ENCODE results near the gene IRAK3. TPM values are rescaled to one million over a fixed set of nuclear protein-coding genes. Genes with fewer than 3 reads are reported as not detected.
"Not testable (repeated sequence)": the region's sequence is repeated elsewhere in the genome, so short reads cannot be mapped to it uniquely, and the experiment has no call there.

IRAK3 gene
- total RNA-seq, 1 experiment from 2014 or later: 2.3 TPM

GRCh38 chr12:66235626-66236281, 46.7 kb downstream of the IRAK3 start:
- no peaks in the 10 kb centered on the region for H3K27me3 ChIP-seq
- H3K36me3 ChIP-seq: no peaks in the 10 kb centered on the region
- no peaks in the 10 kb centered on the region for H3K9me3 ChIP-seq
- H3K4me3 ChIP-seq: peak overlapping the region; percentile 50
- DNase-seq: no peak

DNA sequence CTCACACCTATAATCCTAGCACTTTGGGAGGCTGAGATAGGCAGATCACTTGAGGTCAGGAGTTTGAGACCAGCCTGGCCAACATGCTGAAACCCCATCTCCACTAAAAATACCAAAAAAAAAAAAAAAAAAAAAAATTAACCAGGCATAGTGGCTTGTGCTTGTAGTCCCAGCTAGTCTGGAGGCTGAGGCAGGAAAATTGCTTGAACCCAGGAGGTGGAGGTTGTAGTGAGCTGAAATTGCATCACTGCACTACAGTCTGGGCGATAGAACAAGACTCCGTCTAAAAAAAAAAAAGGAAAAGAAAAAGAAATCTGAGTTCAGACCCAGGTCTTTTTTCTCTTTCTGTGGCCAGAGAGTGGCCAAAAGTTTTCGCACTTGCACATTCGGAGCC, 47.3 kb downstream of the IRAK3 start:
- H3K27me3 ChIP-seq, DNase-seq, H3K9me3 ChIP-seq, H3K4me3 ChIP-seq, H3K36me3 ChIP-seq: not testable (repeated sequence)

GRCh38 chr12:66236969-66237368, 48.0 kb downstream of the IRAK3 start:
- no peaks in the 10 kb centered on the region for H3K36me3 ChIP-seq
- DNase-seq: no peak
- H3K4me3 ChIP-seq: no peak overlapping the region
- H3K27me3 ChIP-seq: no peaks in the 10 kb centered on the region
- no peaks in the 10 kb centered on the region for H3K9me3 ChIP-seq

DNA sequence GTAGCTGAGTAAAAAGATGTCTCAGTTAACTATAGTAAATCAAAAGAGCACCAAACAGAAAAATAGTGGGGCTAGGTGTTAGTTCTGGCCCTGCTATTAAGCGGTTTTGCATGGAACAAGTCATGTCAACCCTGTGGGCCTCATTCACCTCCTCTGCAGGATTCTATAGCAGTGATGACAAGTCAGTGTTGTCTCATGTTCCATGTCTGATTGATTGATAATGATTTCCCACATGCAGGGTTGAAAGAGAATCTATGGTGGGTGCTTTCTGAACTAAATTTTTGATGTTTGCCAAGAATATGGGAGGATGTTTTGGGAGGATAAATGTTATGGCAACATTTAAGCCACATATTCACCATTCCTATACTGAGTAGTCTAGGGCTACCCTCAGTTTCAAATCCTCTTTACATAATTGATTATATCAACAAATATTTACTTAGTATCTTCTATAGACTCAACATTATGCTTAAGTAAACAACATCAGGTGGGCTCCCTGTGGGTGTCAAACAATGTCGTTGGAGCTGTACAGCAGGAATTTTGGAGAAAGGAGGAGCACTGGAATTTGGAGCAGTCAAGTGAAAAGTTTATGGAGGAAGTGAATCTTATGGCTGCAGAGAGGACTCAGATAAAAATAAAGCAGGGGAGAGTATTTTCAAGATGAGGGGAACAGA, 48.6 kb downstream of the IRAK3 start:
- H3K36me3 ChIP-seq: no peaks in the 10 kb centered on the region
- no peak for DNase-seq
- no peaks in the 10 kb centered on the region for H3K9me3 ChIP-seq
- no peaks in the 10 kb centered on the region for H3K27me3 ChIP-seq
- no peak overlapping the region for H3K4me3 ChIP-seq

- Histone ChIP-seq H3K27me3 (no peaks in the 10 kb centered on the region), H3K9me3 (no peaks in the 10 kb centered on the region), H3K36me3 (no peaks in the 10 kb centered on the region), H3K4me3 (no peak overlapping the region)
- no peak for DNase-seq
These were observed 50.3 kb downstream of the IRAK3 start for GRCh38 chr12:66239295-66239694.

DNA sequence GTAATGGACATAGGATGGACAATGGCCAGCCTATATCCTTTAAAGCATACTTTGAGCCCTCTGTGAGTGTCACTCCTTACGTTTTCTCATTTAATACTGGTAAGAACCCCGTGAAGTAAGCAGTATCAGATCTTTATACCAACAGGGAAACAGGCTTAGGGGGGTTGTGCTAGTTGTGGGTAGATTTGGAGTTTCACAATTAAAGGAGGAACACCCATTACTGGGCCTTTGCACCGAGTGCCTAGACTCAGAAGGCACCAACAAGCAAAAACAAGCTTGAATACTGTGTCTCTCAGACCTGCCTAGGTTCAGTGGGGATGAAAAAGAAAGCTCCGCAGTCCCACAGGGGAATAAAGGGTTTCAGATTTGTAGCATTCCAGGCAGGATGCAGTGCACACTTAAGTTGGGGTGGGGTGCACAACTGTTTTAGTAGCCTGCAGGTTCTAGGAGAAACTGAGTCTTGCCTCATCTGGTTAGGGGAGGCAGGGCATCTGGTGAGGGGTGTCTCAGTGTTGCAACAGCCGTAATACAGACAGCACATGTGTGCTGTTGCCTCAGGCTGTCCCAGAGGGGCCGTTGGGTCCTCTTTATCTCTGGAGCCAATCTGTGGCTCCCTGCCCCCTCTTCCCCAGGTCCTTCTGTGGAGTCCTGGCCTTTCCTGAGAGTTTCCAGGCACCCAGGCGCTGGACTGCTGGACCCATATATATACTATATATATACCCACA, 51.2 kb downstream of the IRAK3 start:
- Histone ChIP-seq H3K36me3 (no peaks in the 10 kb centered on the region), H3K27me3 (no peaks in the 10 kb centered on the region), H3K9me3 (no peaks in the 10 kb centered on the region), H3K4me3 (no peak overlapping the region)
- no peak for DNase-seq

DNA sequence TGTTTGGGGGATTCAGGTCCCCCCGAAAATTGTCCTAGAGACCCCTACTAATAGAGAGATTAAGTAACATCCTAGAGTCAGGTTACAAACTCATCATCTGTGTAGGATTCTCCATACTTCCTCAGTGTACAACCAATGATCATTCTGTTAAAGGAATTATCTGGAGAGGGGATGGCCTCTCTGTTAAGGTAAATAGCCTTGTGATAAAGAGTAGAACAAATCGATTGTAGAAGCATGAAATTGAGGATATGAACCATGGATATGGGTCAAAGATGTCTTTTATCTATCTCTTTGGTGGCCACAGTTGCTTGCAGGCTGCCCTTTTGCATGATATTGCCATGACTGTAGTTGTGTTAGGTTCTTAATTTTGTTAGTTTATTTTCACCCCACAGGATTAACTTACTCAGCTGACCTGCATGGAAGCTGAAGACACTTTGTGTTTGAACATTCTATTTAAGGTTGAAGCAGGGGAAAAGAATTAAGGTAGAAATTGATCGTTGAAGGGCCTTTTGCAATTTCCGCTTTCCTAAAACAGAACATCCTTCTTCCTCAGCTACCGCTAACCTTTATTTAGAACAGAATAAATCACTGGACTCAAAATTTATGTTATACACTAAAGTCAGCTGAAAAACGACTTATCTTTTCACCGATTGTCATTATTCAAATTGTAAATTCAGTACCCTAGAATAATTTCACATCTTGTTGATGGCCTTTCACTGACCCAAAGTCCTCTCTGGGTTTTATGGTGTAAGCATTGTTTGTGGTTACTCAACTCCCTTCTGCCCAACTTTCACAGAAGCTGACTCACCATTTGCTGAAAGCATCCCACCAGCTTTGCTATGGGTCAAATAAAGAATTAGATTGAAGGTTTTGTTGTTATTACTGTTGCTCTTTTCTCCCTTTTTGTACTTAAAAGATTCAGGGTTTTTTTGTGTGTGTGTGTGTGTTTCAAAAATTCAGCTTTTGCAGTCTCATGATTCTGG, 52.3 kb downstream of the IRAK3 start:
- H3K36me3 ChIP-seq: no peaks in the 10 kb centered on the region

GRCh38 chr12:66242311-66242710, 53.3 kb downstream of the IRAK3 start:
- H3K27me3 ChIP-seq: no peaks in the 10 kb centered on the region
- DNase-seq: no peak
- H3K36me3 ChIP-seq: no peaks in the 10 kb centered on the region
- no peak overlapping the region for H3K4me3 ChIP-seq
- H3K9me3 ChIP-seq: no peaks in the 10 kb centered on the region

More for the DNA sequence above, 52.3 kb downstream of the IRAK3 start:
- DNase-seq: peak; percentile 9
- no peak overlapping the region for H3K4me3 ChIP-seq
- H3K27me3 ChIP-seq: no peaks in the 10 kb centered on the region
- H3K9me3 ChIP-seq: no peaks in the 10 kb centered on the region

DNA sequence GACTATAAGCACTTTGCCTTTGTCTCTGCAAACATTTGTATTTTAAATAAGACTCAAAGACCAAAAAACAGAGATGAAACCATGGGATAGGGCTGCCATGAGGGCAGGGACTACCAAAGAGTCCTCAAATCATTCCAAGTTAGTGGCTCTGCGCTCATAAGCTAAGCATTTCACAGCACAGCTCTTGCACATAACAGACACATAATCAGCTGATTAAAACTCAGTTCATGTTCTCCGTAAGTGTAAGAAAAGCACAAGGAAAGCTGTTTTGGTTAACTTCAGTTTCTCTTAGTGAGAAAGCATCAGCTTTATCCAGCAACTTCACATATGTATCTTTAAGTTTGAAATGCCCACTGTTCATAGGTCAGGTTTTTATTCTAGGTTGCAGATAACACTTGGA, 54.9 kb downstream of the IRAK3 start:
- Histone ChIP-seq H3K9me3 (no peaks in the 10 kb centered on the region), H3K27me3 (no peaks in the 10 kb centered on the region)

DNA sequence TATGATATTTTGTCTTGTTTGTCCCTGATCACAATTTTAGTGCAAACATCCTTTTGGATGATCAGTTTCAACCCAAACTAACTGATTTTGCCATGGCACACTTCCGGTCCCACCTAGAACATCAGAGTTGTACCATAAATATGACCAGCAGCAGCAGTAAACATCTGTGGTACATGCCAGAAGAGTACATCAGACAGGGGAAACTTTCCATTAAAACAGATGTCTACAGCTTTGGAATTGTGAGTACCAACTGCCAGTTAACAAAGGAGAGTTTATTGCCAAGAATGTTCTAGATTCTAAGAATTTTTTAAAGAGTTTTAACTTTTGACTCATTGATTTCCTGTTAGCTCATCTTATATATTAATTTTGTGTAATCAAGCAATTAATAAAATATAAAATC, 55.4 kb downstream of the IRAK3 start:
- H3K4me3 ChIP-seq: no peak overlapping the region
- H3K9me3 ChIP-seq: no peaks in the 10 kb centered on the region
- no peaks in the 10 kb centered on the region for H3K27me3 ChIP-seq
- no peak for DNase-seq
- H3K36me3 ChIP-seq: no peaks in the 10 kb centered on the region

More for the DNA sequence above, 54.9 kb downstream of the IRAK3 start:
- H3K4me3 ChIP-seq: no peak overlapping the region
- no peaks in the 10 kb centered on the region for H3K36me3 ChIP-seq
- DNase-seq: no peak

- H3K27me3 ChIP-seq: no peaks in the 10 kb centered on the region
- DNase-seq: no peak
- no peaks in the 10 kb centered on the region for H3K36me3 ChIP-seq
- no peaks in the 10 kb centered on the region for H3K9me3 ChIP-seq
- H3K4me3 ChIP-seq: no peak overlapping the region
These were observed 58.7 kb downstream of the IRAK3 start for GRCh38 chr12:66247741-66248140.

GRCh38 chr12:66251049-66251448, 62.0 kb downstream of the IRAK3 start:
- DNase-seq: no peak
- H3K4me3 ChIP-seq: no peak overlapping the region
- no peaks in the 10 kb centered on the region for H3K27me3 ChIP-seq
- H3K36me3 ChIP-seq: no peaks in the 10 kb centered on the region
- no peaks in the 10 kb centered on the region for H3K9me3 ChIP-seq

DNA sequence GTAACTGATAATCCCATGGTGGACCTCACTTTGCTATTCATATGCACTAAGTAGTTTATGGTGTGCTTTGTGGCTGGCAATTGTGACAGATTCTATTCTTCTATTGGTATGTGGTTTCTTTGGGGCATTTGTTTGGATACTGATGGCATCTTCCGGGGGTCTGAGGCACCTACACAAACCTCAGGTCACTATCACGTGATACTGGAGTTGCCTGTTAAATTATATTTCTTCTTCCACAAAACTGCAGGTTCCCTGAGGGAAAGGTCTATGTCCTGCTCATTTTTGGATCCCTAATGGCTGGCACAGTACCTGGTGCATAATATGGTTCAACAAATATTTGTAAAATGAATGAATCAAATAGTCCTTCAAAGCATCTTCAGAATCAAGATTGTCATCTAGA, 63.8 kb downstream of the IRAK3 start:
- Histone ChIP-seq H3K9me3 (no peaks in the 10 kb centered on the region), H3K36me3 (no peaks in the 10 kb centered on the region), H3K4me3 (no peak overlapping the region), H3K27me3 (no peaks in the 10 kb centered on the region)
- DNase-seq: no peak

DNA sequence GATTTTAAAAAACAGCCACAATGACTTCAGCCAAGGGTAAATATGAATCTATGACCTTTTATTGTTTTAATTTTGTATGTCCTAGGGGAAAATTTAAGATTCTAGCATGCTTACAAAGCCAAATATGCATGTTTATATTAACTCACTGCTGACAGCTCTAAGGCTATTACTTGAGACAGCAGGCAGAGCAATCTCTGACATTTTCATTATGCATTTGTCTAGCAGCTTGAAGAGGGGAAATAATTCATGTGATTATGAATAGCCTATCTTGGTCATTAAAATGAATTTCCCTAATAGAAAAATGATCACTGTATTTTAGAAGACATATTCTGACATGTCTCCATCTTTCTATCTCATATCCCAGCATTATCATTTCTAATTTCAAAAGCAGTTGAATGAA, 66.7 kb downstream of the IRAK3 start:
- Histone ChIP-seq H3K4me3 (no peak overlapping the region), H3K9me3 (no peaks in the 10 kb centered on the region), H3K36me3 (no peaks in the 10 kb centered on the region), H3K27me3 (no peaks in the 10 kb centered on the region)
- no peak for DNase-seq

DNA sequence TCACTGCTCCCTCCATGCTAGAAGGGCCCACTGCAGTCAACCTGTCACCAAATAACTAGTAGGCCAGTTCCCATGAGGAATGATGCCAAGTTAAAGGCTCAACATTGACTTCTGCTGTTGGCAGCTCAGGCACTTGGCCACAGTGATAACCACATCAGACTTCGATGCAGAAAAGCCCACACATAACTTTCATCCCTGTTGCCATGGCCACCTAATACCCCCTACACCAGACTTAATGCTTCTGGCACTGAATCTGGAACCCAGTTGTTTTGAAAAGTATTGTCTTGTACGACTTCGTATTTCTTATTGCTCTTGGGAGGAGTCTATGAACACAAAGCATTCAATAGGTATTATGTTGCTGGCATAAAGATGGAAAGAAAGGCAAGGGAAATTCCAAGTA, 69.0 kb downstream of the IRAK3 start:
- no peak for DNase-seq
- Histone ChIP-seq H3K9me3 (no peaks in the 10 kb centered on the region), H3K4me3 (no peak overlapping the region), H3K36me3 (no peaks in the 10 kb centered on the region), H3K27me3 (no peaks in the 10 kb centered on the region)

DNA sequence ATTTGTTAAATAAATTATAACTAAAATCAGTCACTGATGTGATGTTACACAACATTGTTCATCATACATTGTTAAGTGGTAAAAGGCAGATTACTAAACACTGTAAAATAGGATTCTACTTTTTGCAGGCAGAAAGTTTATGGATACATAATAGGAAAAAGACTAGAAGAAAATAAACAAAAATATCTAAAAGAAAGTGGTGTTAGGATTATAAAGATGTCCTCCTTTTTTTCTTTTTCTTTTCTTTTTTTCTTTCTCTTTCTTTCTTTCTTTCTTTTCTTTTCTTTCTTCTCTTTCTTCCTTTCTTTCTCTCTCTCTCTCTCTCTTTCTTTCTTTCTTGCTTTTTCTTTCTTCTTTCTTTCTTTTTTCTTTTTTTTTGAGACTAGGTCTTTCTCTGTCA, 73.7 kb downstream of the IRAK3 start:
- H3K9me3 ChIP-seq: no peaks in the 10 kb centered on the region
- no peaks in the 10 kb centered on the region for H3K36me3 ChIP-seq
- no peak for DNase-seq
- H3K4me3 ChIP-seq: no peak overlapping the region
- H3K27me3 ChIP-seq: no peaks in the 10 kb centered on the region

GRCh38 chr12:66268562-66268961, 79.5 kb downstream of the IRAK3 start:
- H3K9me3 ChIP-seq: no peaks in the 10 kb centered on the region
- DNase-seq: no peak
- no peak overlapping the region for H3K4me3 ChIP-seq
- H3K27me3 ChIP-seq: no peaks in the 10 kb centered on the region; the same call in 1 of the 2 replicates
- no peaks in the 10 kb centered on the region for H3K36me3 ChIP-seq
